Measurements from ENCODE around the gene CCDC141.

DNA sequence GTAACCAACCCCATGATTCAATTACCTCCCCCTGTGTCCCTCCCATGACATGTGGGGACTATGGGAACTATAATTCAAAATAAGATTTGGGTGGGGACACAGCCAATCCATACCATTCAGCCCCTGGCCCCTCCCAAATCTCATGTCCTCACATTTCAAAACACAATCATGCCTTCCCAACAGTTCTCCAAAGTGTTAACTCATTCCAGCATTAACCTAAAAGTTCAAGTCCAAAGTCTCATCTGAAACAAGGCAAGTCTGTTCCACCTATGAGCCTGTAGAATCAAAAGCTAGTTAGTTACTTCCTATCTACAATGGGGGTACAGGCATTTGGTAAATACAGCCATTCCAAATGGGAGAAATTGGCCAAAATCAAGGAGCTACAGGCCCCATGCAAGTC, 32.0 kb upstream of the CCDC141 start:
- TF ChIP-seq, protein P1, sequence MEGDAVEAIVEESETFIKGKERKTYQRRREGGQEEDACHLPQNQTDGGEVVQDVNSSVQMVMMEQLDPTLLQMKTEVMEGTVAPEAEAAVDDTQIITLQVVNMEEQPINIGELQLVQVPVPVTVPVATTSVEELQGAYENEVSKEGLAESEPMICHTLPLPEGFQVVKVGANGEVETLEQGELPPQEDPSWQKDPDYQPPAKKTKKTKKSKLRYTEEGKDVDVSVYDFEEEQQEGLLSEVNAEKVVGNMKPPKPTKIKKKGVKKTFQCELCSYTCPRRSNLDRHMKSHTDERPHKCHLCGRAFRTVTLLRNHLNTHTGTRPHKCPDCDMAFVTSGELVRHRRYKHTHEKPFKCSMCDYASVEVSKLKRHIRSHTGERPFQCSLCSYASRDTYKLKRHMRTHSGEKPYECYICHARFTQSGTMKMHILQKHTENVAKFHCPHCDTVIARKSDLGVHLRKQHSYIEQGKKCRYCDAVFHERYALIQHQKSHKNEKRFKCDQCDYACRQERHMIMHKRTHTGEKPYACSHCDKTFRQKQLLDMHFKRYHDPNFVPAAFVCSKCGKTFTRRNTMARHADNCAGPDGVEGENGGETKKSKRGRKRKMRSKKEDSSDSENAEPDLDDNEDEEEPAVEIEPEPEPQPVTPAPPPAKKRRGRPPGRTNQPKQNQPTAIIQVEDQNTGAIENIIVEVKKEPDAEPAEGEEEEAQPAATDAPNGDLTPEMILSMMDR (conservative IDR thresholded peaks at IDR 0.05; ENCODE audit: low read depth in 2 of 2): no peak
- TF ChIP-seq ZNF331 (CRISPR knock-in tag; IDR thresholded peaks at IDR 0.05; ENCODE audit: low read depth): no peak
- no peak for TF ChIP-seq CREB1 (CRISPR knock-in tag; IDR thresholded peaks at IDR 0.05; ENCODE audit: low read depth)
- TF ChIP-seq POLR2AphosphoS5 (IDR thresholded peaks at IDR 0.05; ENCODE audit: low read depth): no peak
- TF ChIP-seq EZH2 (IDR thresholded peaks at IDR 0.05; ENCODE audit: low read depth, unreplicated experiment): no peak

All from GM23338 (cell line).